NCI-H82 treated with DMSO at 0.1 percent for 48 hours (cell line): Measurements from ENCODE around the gene SCG5.

Source experiments
- DNase-seq: peaks from one replicate; lab custom pipeline; 2025; ENCODE audit not compliant: unreplicated experiment; lab: John Stamatoyannopoulos, UW

The SCG5 gene

DNA sequence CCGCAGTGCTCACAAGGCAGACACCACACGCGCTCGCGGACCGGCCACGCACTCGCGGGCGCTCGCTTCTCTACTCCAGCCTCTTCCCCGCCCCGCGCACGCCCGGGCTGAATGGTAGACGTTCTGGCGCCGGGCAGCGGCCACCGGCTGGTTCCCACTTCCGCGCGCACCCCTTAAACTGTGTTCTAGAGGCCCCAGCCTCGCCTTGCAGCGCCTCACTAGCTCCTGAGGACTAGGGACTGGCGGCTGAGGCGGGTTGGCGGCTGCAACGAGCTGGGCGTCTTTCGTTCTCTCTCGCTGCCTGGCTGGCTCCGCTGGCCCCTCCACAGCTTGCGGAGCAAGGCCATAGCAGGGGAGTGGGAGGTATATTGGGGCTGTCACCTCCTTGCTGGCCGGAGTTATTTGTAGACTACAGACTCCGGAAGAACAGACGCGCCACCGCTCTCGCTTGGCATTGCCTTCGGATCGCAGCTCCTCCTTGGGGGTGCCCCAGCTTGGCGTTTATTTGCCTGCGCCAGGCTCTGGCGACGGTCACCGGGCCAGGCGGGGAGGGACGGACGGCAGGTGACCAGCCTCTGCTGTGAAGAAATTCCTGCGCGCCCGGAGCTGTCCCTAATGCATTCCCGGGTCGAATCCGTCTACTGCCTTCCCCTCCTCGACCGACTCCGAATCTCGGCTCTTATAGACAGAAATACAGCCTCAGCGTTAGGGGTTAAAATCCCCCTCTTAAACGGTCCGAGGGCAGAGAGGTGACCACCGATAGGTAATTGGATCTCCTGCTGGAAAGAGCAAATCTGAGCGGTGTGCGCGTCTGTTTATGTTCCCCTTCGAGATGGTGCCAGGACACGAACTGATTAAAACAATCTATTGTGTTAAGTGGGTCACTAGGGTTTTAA, 77.6 kb downstream of the SCG5 start:
- DNase-seq, result no peak

DNA sequence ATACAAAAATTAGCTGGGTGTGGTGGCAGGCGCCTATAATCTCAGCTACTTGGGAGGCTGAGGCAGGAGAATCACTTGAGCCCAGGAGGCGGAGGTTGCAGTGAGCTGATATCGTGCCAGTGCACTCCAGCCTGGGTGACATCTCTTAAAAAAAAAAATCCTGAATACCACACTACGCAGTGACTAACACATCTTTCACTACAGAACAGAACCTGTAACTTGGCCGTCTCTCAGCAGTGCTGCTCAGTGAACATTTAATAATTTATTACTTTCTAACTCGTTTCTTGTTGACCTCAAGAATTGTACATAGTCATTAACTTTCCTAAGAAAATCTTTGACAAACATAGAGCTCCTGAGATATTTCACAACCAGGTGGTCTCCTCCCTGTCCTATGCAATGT, 80.1 kb downstream of the SCG5 start:
- no peak for DNase-seq

DNA sequence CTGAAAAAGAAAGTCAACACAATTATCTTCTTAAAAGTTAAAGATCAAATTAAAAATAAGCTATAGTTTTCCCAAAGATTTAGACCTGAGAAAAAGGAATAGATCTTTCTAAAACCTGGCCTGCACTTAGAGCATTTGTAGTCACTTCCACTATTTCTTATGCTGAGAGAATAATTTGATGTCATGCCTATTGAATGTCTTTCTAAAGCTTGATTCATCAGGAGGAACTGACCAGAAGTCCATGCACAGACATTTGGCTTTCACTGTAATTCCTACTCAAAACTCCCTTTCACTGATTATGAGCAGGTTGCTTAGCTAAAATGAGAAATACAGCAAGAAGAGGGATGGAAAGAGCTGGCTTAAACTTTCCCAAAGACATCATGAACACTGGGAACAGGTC, 80.6 kb downstream of the SCG5 start:
- DNase-seq, result no peak

DNA sequence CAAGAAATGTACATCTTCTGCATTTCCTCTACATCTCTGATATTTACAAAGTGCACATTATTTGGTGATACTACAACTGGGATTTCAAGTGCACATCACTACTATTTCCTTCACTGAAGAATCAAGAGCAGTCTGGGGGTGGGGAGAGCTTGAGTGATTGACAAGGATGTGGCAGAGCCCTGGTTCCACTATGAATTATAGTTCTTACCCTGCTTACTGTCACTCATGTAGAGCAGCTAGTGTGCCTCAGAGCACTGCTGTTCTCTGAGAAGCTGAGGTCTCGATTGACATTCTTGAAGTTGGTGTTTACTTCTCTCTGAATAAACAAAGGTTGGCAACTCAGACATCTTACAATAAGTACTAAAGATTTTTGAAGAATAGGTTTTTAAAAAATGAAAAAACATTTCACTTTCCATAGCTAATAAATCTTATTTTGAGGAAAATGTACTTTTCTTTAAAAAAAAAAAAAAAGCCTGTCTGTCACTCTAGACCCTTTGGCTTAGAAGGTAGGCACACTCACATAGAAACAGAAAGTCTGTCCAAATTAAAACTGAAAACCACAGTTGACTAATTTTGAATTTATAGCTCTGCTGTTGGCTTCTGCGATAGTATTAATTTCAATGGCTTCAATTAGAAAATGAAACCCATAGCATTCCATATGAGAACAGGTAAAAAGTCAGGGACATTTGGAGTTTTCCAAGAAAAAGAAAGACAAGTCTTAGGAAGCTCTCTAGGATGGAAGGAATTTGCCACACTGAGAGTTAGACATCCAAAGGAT, 81.8 kb downstream of the SCG5 start:
- DNase-seq, result no peak

DNA sequence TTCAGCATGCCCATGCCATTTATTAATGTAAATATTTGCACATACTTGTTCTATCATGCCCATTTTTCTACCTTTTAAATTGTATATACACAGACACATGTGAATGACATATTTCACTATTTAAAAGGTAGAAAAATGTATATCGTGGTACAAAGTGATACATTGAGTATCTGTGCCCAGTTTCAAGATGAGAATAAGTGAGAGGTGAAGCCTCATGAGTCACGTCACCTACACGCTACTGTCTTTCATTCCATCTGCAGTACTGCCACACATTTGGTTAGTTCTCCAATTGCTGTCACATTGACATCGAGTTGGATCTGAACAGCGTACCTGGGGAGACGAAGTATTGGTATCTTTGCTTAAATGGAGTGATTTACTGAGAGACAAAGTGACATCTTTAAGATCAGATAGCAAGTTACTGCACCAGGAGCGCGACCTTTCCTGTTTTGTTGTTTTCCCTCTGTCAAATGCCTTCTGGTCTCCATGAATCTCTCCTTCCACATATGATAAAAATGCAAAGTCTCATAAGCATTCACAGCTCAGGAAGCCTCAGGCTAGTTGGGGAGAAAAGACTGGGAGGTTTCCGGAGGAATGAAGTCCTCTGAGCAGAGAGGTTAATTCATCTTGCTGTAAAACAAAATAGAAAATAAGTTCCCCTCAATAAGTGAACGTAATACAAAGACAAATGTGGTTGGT, 88.3 kb downstream of the SCG5 start:
- DNase-seq, result no peak

DNA sequence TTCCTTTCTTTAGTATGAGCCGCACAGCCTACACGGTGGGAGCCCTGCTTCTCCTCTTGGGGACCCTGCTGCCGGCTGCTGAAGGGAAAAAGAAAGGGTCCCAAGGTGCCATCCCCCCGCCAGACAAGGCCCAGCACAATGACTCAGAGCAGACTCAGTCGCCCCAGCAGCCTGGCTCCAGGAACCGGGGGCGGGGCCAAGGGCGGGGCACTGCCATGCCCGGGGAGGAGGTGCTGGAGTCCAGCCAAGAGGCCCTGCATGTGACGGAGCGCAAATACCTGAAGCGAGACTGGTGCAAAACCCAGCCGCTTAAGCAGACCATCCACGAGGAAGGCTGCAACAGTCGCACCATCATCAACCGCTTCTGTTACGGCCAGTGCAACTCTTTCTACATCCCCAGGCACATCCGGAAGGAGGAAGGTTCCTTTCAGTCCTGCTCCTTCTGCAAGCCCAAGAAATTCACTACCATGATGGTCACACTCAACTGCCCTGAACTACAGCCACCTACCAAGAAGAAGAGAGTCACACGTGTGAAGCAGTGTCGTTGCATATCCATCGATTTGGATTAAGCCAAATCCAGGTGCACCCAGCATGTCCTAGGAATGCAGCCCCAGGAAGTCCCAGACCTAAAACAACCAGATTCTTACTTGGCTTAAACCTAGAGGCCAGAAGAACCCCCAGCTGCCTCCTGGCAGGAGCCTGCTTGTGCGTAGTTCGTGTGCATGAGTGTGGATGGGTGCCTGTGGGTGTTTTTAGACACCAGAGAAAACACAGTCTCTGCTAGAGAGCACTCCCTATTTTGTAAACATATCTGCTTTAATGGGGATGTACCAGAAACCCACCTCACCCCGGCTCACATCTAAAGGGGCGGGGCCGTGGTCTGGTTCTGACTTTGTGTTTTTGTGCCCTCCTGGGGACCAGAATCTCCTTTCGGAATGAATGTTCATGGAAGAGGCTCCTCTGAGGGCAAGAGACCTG, 89.5 kb downstream of the SCG5 start:
- DNase-seq, result no peak

DNA sequence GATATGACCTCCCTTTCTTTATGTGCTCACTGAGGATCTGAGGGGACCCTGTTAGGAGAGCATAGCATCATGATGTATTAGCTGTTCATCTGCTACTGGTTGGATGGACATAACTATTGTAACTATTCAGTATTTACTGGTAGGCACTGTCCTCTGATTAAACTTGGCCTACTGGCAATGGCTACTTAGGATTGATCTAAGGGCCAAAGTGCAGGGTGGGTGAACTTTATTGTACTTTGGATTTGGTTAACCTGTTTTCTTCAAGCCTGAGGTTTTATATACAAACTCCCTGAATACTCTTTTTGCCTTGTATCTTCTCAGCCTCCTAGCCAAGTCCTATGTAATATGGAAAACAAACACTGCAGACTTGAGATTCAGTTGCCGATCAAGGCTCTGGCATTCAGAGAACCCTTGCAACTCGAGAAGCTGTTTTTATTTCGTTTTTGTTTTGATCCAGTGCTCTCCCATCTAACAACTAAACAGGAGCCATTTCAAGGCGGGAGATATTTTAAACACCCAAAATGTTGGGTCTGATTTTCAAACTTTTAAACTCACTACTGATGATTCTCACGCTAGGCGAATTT, 91.2 kb downstream of the SCG5 start:
- DNase-seq, result no peak

DNA sequence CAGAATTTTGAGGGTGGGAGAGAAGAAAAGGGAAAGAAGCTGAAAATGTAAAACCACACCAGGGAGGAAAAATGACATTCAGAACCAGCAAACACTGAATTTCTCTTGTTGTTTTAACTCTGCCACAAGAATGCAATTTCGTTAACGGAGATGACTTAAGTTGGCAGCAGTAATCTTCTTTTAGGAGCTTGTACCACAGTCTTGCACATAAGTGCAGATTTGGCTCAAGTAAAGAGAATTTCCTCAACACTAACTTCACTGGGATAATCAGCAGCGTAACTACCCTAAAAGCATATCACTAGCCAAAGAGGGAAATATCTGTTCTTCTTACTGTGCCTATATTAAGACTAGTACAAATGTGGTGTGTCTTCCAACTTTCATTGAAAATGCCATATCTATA, 91.8 kb downstream of the SCG5 start:
- DNase-seq, result no peak

DNA sequence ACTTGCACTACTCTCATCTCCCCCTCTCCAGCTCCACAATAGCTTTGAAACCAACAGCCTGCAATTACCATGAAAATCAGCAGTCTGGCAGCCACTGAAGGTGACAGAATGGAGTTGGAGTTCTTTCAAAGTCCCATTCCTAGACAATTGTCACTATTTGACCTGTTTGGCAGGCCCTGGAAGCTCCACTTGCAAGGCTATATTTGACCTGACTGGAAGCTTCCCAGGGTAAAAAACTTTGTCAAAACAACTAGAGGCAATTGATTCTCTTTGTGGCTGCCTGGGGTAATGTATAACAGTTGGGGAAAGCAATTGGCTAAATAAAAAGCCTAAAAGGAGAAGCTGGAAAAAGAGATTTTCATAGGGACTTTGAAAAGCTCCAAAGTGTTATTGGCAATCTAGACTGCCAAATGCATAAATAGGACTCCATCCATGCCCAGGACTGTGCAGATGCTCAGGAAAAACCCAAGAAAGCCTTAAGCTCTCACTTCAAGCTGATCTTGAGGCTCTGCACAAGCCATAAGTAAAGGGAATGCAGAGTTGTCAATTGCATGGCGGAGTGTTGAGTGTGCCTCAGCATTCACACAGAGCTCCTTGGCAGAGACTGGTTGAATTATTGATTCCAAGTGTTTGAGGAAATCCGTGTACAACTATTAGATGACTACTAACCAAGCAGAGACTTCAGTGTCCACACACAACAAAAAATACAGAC, 94.6 kb downstream of the SCG5 start:
- no peak for DNase-seq

DNA sequence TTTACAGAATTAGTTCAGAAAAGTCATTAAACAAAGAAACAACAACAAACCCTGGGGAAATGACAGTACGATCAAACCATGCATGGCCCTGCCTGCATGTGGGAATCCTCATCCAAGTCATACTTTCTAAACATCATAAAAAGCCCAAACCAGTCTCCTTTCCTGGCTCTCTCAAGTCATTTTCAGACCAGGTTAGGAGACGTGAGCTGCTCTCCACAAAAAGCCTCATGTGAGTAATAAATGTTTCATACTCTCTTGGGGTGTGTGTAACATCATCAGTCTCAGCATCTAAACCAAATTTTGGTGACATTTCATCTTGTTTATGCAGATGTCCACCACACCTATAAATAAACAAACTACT, 95.2 kb downstream of the SCG5 start:
- DNase-seq, result no peak

DNA sequence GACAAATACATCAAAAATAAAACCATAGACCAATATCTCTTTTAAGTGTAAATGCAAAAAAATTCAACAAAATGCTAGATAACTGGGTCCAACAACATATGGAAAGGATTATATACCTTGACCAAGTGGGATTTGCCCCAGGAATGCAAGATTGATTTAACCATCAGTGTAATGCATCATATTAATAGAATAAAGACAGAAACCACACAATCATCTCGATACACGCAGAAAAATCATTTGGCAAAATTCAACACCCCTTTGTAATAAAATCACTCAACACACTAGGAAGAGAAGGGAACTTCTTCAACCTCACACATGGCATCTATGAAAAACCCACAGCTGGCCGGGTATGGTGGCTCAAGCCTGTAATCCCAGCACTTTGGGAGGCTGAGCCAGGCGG, 95.8 kb downstream of the SCG5 start:
- DNase-seq, result no peak

DNA sequence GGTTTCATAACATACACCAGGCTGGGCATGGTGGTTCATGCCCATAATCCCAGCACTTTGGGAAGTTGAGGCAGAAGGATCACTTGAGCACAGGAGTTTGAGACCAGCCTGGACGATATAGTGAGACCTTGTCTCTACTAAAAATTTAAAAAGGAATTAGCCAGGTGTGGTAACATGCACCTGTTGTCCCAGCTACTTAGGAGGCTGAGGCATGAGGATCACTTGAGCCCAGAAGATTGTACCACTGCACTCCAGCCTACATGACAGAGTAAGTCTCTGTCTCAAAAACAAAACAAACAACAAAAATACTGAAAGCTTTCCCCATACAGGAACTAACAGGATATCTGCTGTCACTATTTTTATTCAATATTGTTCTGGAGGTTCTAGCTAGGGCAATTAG, 97.2 kb downstream of the SCG5 start:
- no peak for DNase-seq

DNA sequence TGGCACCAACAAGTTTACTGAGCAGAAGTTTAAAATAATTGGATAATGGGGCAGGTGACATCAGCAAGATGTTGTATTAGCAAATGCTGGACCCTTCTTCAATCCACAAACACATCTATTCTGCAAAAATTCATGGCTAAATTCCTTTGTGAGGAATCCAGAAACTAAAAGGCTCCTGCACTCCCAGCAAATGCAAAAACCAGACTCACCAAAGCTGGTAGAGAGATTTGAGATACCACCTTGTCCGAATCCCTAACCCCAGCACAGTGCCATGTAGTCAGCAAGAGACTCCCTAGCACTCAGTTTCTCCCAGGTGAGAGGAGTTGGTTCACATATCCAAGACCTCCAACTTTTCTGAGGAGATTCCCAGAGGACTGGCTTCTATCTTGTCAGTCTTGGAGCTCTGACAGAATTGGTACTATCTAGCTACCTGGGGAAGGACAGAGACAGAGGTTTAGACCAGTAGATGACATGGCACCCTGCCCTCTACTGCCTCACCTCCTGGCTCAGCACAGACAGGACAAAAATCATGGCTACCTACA, 98.1 kb downstream of the SCG5 start:
- DNase-seq, result no peak

DNA sequence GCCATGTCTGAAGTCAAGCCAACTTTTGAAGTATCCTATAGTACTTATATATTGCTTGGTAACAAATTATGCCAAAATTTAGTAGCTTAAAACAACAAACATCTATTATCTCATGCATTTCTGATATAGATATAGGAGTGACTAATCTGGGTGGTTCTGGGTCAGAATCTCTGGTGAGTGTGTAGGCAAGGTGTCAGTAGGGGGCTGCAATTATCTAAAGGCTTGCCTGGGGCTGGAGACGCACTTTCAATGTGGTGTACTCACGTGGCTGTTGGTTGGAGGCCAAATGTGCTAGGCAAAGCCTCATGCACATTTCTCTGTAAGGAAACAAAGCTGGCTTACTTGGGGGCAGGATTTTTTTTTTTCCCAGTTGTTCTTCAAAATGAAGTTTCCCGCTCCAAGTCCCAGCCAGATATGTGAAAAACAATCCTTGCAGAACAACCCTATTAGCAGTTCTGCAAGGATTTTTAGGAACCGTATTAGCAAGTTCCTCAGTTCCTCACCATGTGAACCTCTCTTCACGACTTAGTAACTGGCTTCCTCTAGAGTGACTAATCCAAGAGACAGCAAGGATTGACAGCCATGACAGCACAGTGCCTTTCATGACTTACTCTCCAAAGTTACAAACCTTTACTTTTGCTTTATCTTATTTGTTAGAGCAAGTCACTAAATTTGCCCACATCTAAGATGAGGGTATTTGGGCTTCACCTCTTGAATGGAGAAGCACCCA, 102.1 kb downstream of the SCG5 start:
- no peak for DNase-seq

DNA sequence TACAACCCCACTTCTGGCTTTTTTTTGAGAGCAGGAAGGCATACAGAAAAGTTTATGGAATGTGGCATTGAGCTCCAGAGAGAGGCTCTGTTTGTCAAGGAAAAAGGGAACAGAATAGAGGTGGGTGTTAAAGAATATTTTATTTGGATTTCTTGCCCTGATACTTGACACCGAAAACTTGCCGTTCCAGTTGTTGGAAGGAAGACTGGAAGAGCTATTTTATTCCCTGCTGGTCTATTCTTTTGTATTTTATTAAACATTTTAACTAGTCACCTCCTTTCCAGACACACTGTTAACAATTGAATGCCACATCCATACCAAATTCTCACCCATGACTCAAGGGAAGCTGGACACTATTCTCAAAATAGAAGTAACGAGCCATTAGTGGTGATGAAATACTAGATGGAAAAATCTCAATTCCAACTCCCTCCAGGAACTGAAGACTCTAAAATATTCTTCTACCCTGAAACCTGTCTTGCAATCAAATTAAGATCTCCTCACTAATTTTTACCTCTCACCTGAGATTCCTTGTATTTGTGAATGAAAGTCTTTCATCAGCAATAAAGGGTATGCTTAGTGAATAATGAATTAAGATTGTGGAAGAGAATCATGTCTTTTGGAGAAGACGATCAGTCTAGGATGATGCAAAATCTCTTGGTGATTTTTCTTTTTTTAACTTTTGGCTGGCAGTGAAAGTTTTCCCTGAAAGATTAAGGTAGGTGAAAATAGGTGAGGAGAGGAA, 104.8 kb downstream of the SCG5 start:
- DNase-seq, result no peak
